Fibroblast of peridontal ligament (primary cell): ENCODE measurements around the gene NDUFS4.
"Not testable (repeated sequence)": the region's sequence is repeated elsewhere in the genome, so short reads cannot be mapped to it uniquely, and the experiment has no call there.

Source experiments
- DNase-seq: peaks from one replicate; pipeline ENCODE4 v3.0.0-alpha.2; 2010; ENCODE audit errors: extremely low read depth

Gene NDUFS4

GRCh38 chr5:53665313-53665712 lies 104.9 kb downstream of the NDUFS4 start:
- not testable (repeated sequence) for DNase-seq

- peak; percentile 35 for DNase-seq
These were observed 107.2 kb downstream of the NDUFS4 start for GRCh38 chr5:53667621-53668020.

- no peak for DNase-seq
These were observed 111.0 kb downstream of the NDUFS4 start for GRCh38 chr5:53671447-53671846.

GRCh38 chr5:53674121-53674520 lies 113.7 kb downstream of the NDUFS4 start:
- no peak for DNase-seq

- no peak for DNase-seq
These were observed 117.2 kb downstream of the NDUFS4 start for GRCh38 chr5:53677632-53678031.

- DNase-seq = peak; percentile 34
These were observed 118.7 kb downstream of the NDUFS4 start for GRCh38 chr5:53678981-53679660.

- no peak for DNase-seq
These were observed 120.6 kb downstream of the NDUFS4 start for GRCh38 chr5:53681079-53681478.

- no peak for DNase-seq
These were observed 130.6 kb downstream of the NDUFS4 start for GRCh38 chr5:53691014-53691413.

- DNase-seq = no peak
These were observed 134.1 kb downstream of the NDUFS4 start for GRCh38 chr5:53694520-53695022.

- DNase-seq = not testable (repeated sequence)
These were observed 150.0 kb downstream of the NDUFS4 start for GRCh38 chr5:53710405-53710804.

- peak; percentile 16 for DNase-seq
These were observed 151.9 kb downstream of the NDUFS4 start for GRCh38 chr5:53712327-53712726.

- peak; percentile 43 for DNase-seq
These were observed 153.7 kb downstream of the NDUFS4 start for GRCh38 chr5:53713978-53714666.

- no peak for DNase-seq
These were observed 154.2 kb downstream of the NDUFS4 start for GRCh38 chr5:53714667-53715010.

GRCh38 chr5:53726121-53726520 lies 165.7 kb downstream of the NDUFS4 start:
- DNase-seq = no peak

- DNase-seq = no peak
These were observed 170.5 kb downstream of the NDUFS4 start for GRCh38 chr5:53730943-53731342.
